Thyroid gland (tissue), 4 donors: Measurements from ENCODE around the gene RHBDL1.

ENCODE experiments used
- POLR2A ChIP-seq, 2 donors: fragments of 450-650 bp; IDR thresholded peaks; one replicate each; pipeline ENCODE4 v1.6.1; 2017; ENCODE audit warnings: antibody characterized with exemption in 2 of 2, mild to moderate bottlenecking in 2 of 2, moderate library complexity in 1 of 2
- TF ChIP-seq, protein P1 (sequence below), 6 experiments: fragments of 200-600 bp in 3 of 6; fragments of 450-650 bp in 3 of 6; sonication (generic) in 3 of 6; IDR thresholded peaks; one replicate each; pipeline ENCODE4 v1.5.1; 2016 to 2019; ENCODE audit warnings: antibody characterized with exemption in 6 of 6, mild to moderate bottlenecking in 2 of 6, inconsistent platforms in 1 of 6, moderate library complexity in 1 of 6

GRCh38 chr16:671353-672131, 3.9 kb upstream of the RHBDL1 start:
- no peak for TF ChIP-seq POLR2A (IDR thresholded peaks at IDR 0.05)
- TF ChIP-seq, protein P1, sequence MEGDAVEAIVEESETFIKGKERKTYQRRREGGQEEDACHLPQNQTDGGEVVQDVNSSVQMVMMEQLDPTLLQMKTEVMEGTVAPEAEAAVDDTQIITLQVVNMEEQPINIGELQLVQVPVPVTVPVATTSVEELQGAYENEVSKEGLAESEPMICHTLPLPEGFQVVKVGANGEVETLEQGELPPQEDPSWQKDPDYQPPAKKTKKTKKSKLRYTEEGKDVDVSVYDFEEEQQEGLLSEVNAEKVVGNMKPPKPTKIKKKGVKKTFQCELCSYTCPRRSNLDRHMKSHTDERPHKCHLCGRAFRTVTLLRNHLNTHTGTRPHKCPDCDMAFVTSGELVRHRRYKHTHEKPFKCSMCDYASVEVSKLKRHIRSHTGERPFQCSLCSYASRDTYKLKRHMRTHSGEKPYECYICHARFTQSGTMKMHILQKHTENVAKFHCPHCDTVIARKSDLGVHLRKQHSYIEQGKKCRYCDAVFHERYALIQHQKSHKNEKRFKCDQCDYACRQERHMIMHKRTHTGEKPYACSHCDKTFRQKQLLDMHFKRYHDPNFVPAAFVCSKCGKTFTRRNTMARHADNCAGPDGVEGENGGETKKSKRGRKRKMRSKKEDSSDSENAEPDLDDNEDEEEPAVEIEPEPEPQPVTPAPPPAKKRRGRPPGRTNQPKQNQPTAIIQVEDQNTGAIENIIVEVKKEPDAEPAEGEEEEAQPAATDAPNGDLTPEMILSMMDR (IDR thresholded peaks at IDR 0.05) = no peak
